Measurements from ENCODE around the gene TRPC1.
"Not testable (repeated sequence)": the region's sequence is repeated elsewhere in the genome, so short reads cannot be mapped to it uniquely, and the experiment has no call there.

Gene TRPC1

DNA sequence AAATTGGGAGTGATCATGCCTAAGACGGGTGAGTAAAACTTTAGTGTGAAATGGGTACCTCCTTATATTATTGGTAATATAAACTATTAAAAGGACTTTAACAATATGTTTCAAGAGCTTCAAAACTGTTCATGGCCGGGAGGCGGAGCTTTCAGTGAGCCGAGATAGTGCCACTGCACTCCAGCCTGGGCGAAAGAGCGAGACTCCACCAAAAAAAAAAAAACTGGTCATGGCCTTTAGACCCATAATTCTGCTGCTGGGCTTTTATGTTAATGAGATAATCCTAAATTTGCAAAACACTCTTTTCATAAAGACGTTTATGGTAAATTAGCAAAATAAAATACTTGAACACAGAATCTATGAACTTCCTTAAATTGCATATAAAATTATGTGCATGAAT is 22.8 kb downstream of the TRPC1 start:
- DNase-seq (ENCODE audit: insufficient read length, low spot score) = no peak
- TF ChIP-seq SPI1 (IDR thresholded peaks at IDR 0.05; ENCODE audit: low read depth, low read length) (no peak), TAF1 (IDR thresholded peaks at IDR 0.05; ENCODE audit: low read depth, low read length) (no peak), POU2F2 (IDR thresholded peaks at IDR 0.05; ENCODE audit: low read depth, low read length) (no peak), POLR2A (IDR thresholded peaks at IDR 0.05; ENCODE audit: low read depth, low read length) (no peak), PAX5 (IDR thresholded peaks at IDR 0.05; ENCODE audit: insufficient read depth, low read length, severe bottlenecking) (no peak), POLR2AphosphoS5 (IDR thresholded peaks at IDR 0.05; ENCODE audit: low read depth, low read length) (no peak)
- no peak for FAIRE-seq

DNA sequence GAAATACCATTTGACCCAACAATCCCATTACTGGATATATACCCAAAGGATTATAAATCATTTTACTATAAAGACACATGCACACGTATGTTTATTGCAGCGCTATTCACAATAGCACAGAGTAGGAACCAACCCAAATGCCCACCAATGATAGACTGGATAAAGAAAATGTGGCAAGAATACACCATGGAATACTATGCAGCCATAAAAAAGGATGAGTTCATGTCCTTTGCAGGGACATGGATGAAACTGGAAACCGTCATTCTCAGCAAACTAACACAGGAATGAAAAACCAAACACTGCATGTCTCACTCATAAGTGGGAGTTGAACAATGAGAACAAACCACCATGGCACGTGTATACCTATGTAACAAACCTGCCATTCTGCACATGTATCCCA is 26.7 kb downstream of the TRPC1 start:
- not testable (repeated sequence) for DNase-seq (ENCODE audit: insufficient read length, low spot score); FAIRE-seq

DNA sequence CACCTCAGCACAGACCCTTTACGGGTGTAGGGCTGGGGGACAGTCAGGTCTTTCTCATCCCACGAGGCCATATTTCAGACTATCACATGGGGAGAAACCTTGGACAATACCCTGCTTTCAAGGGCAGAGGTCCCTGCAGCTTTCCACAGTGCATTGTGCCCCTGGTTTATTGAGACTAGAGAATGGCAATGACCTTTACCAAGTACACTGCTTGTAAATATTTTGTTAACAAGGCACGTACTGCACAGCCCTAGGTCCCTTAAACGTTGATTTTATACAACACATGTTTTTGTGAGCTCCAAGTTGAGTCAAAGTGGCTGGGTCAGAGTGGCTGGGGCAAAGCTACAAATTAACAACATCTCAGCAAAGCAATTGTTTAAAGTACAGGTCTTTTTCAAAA is 28.8 kb downstream of the TRPC1 start:
- FAIRE-seq; DNase-seq (ENCODE audit: insufficient read length, low spot score): not testable (repeated sequence)

DNA sequence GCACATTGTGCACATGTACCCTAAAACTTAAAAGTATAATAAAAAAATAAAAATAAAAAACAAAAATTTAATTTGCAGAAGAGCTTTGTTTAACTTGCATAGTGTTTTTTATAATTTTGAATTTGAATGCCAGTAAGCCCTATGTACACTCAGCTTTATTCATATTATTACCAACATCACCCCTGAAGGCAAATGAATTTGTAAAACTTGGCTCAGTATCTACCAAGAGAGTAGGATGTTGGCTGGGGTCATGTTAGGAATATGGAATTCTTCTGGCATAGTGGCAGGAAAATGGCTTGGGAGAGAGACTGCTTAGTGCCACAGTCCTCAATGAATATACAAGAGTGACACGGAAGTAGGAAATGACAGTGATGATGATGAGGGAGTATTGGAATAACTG is 30.7 kb downstream of the TRPC1 start:
- FAIRE-seq (no peak), DNase-seq (ENCODE audit: insufficient read length, low spot score) (no peak)
- TF ChIP-seq POLR2AphosphoS5 (IDR thresholded peaks at IDR 0.05; ENCODE audit: low read depth, low read length) (no peak), PAX5 (IDR thresholded peaks at IDR 0.05; ENCODE audit: insufficient read depth, low read length, severe bottlenecking) (no peak), TAF1 (IDR thresholded peaks at IDR 0.05; ENCODE audit: low read depth, low read length) (no peak), POLR2A (IDR thresholded peaks at IDR 0.05; ENCODE audit: low read depth, low read length) (no peak), SPI1 (IDR thresholded peaks at IDR 0.05; ENCODE audit: low read depth, low read length) (no peak), POU2F2 (IDR thresholded peaks at IDR 0.05; ENCODE audit: low read depth, low read length) (no peak)

DNA sequence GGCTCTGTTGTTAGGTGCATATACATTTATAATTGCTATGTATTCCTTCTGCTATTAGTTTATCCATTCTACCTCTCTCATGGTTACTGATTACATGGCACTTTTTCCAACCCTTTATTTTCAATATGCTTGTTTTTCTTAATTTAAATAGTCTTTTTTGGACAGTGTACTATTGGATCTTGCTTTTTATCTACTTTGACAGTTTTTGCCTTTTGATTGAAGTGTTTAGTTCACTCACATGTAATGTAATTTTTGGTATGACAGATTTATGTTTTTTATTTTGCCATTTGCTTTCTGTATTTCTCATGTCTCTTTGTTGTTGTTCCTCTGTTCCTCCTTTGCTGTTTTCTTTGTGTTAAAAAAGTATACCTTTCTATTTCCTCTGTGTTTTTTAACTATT is 44.5 kb downstream of the TRPC1 start:
- FAIRE-seq (no peak), DNase-seq (ENCODE audit: insufficient read length, low spot score) (no peak)
- TF ChIP-seq SPI1 (IDR thresholded peaks at IDR 0.05; ENCODE audit: low read depth, low read length) = no peak
- no peak for TF ChIP-seq TAF1 (IDR thresholded peaks at IDR 0.05; ENCODE audit: low read depth, low read length)
- TF ChIP-seq PAX5 (IDR thresholded peaks at IDR 0.05; ENCODE audit: insufficient read depth, low read length, severe bottlenecking) = no peak
- no peak for TF ChIP-seq POU2F2 (IDR thresholded peaks at IDR 0.05; ENCODE audit: low read depth, low read length)
- no peak for TF ChIP-seq POLR2A (IDR thresholded peaks at IDR 0.05; ENCODE audit: low read depth, low read length)
- no peak for TF ChIP-seq POLR2AphosphoS5 (IDR thresholded peaks at IDR 0.05; ENCODE audit: low read depth, low read length)

DNA sequence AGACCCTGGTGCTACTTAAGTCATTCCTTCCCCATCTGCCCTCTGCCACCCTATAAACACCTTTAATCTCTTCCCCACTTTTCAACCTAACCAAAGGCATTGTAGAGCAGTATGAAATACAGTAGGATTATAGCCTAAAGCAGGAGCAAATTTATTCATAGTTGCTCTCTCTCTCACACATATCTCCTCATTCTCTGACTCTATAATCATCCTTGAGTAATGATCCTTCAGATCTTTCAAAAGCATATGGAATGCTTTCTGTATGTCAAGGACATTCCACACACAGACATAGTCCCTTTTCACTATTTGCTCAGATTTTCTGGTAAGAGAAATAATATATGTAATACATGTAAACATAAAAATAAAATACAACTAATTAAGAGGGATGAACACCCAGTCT is 54.1 kb downstream of the TRPC1 start:
- no peak for DNase-seq (ENCODE audit: insufficient read length, low spot score)
- FAIRE-seq = no peak
- TF ChIP-seq TAF1 (IDR thresholded peaks at IDR 0.05; ENCODE audit: low read depth, low read length) (no peak), SPI1 (IDR thresholded peaks at IDR 0.05; ENCODE audit: low read depth, low read length) (no peak), POLR2AphosphoS5 (IDR thresholded peaks at IDR 0.05; ENCODE audit: low read depth, low read length) (no peak), POU2F2 (IDR thresholded peaks at IDR 0.05; ENCODE audit: low read depth, low read length) (no peak), POLR2A (IDR thresholded peaks at IDR 0.05; ENCODE audit: low read depth, low read length) (no peak), PAX5 (IDR thresholded peaks at IDR 0.05; ENCODE audit: insufficient read depth, low read length, severe bottlenecking) (no peak)

DNA sequence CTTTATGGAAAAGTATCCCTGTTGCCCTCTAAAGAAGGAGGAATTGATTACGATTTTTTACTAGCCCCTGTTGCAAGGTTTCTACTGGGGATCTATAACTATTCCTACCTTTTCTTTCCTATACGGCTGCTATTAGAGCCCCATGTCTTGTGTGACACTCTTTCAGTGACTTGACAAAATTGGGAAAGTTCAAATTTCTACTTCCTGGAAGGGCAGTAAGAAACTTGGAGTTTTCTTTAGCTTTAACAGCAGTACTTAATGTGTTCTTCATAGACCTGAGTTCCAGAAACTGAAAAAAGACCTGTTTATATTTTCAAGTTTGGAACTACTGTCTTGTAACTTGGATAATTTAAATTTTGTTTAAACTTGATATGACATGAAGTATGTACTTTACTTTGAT is 54.7 kb downstream of the TRPC1 start:
- no peak for TF ChIP-seq TAF1 (IDR thresholded peaks at IDR 0.05; ENCODE audit: low read depth, low read length)
- no peak for TF ChIP-seq SPI1 (IDR thresholded peaks at IDR 0.05; ENCODE audit: low read depth, low read length)
- TF ChIP-seq POU2F2 (IDR thresholded peaks at IDR 0.05; ENCODE audit: low read depth, low read length) = no peak
- TF ChIP-seq POLR2A (IDR thresholded peaks at IDR 0.05; ENCODE audit: low read depth, low read length) = no peak
- TF ChIP-seq PAX5 (IDR thresholded peaks at IDR 0.05; ENCODE audit: insufficient read depth, low read length, severe bottlenecking) = no peak
- TF ChIP-seq POLR2AphosphoS5 (IDR thresholded peaks at IDR 0.05; ENCODE audit: low read depth, low read length) = no peak
- DNase-seq (ENCODE audit: insufficient read length, low spot score) = no peak
- no peak for FAIRE-seq

DNA sequence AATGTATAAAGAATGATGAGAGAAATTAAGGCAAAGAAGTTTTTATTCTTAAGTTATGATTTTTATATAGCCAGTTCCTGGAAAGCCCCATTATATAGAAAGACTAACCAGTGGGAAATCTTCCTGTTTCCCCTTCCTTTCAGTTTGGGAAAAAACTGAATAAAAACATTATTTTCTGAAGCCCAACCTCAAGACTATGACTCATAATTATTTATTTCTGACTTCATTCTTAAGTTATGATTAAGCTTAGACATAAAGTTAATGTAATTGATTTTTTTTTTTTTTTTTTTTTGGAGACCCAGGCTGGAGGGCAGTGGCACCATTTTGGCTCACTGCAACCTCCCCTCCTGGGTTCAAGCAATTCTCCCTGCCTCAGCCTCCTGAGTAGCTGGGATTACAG is 55.8 kb downstream of the TRPC1 start:
- FAIRE-seq (no peak), DNase-seq (ENCODE audit: insufficient read length, low spot score) (no peak)
- TF ChIP-seq PAX5 (IDR thresholded peaks at IDR 0.05; ENCODE audit: insufficient read depth, low read length, severe bottlenecking) (no peak), TAF1 (IDR thresholded peaks at IDR 0.05; ENCODE audit: low read depth, low read length) (no peak), POLR2A (IDR thresholded peaks at IDR 0.05; ENCODE audit: low read depth, low read length) (no peak)

DNA sequence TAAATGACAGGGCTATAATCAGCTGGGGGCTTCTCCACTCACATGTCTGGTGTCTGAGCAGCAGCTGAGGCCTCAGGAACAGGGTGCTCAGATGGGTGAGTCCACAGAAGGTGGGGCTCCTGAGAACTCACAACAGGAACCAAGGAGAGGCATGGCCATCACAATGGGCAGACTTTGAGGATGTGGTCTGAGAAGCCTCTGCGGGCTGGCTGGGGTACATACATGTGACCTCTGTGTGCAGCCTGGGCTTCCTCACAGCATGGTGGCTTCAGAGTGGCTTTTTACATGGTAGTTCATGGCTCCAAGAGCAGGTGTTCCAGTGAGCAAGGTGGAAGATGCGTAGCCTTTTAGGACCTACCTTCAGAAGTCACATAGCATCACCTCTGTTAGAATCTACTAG is 58.8 kb downstream of the TRPC1 start:
- FAIRE-seq (no peak), DNase-seq (ENCODE audit: insufficient read length, low spot score) (no peak)
- no peak for TF ChIP-seq POU2F2 (IDR thresholded peaks at IDR 0.05; ENCODE audit: low read depth, low read length)

DNA sequence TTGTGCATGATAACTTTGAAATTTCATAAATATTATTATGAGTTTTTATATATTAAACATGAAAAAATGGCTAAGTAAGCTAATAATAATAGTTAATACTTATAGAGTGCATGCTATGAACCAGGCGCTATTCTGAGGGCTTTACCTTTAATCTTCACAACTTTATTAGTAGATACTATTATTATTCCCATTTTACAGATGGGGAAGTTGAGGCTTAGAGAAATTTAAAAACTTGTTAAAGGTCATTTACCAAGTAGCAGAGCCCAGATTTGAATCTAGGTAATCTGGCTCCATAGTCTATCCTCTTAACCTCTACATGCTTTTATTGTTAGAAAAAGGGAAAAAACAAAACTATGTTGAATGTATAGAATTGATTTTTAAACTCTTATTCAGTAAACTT is 60.4 kb downstream of the TRPC1 start:
- TF ChIP-seq SPI1 (IDR thresholded peaks at IDR 0.05; ENCODE audit: low read depth, low read length) (no peak), POLR2A (IDR thresholded peaks at IDR 0.05; ENCODE audit: low read depth, low read length) (no peak), POU2F2 (IDR thresholded peaks at IDR 0.05; ENCODE audit: low read depth, low read length) (no peak), PAX5 (IDR thresholded peaks at IDR 0.05; ENCODE audit: insufficient read depth, low read length, severe bottlenecking) (no peak), TAF1 (IDR thresholded peaks at IDR 0.05; ENCODE audit: low read depth, low read length) (no peak), POLR2AphosphoS5 (IDR thresholded peaks at IDR 0.05; ENCODE audit: low read depth, low read length) (no peak)
- FAIRE-seq = no peak
- no peak for DNase-seq (ENCODE audit: insufficient read length, low spot score)

DNA sequence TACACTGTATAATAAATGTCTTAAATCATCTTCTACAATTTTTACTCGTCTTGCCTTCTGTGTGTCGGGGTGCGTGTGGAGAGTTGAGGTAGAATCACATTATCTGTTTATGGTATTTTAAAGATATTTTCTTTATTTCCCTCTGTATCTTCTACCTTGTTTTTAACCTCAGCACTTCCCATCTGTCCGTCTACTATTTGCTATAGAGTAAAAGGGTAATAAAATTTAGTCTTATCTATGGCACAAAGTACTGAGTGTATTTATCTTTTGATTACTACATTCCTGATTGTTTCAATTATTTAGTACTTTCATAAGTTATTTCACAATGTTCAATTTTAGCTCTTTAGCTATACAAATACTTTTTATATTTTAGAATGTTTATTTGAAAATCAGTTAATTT is 62.2 kb downstream of the TRPC1 start:
- TF ChIP-seq SPI1 (IDR thresholded peaks at IDR 0.05; ENCODE audit: low read depth, low read length) = no peak
- no peak for TF ChIP-seq POU2F2 (IDR thresholded peaks at IDR 0.05; ENCODE audit: low read depth, low read length)
- TF ChIP-seq PAX5 (IDR thresholded peaks at IDR 0.05; ENCODE audit: insufficient read depth, low read length, severe bottlenecking) = no peak
- TF ChIP-seq POLR2A (IDR thresholded peaks at IDR 0.05; ENCODE audit: low read depth, low read length) = no peak
- no peak for TF ChIP-seq TAF1 (IDR thresholded peaks at IDR 0.05; ENCODE audit: low read depth, low read length)
- TF ChIP-seq POLR2AphosphoS5 (IDR thresholded peaks at IDR 0.05; ENCODE audit: low read depth, low read length) = no peak
- DNase-seq (ENCODE audit: insufficient read length, low spot score) (no peak), FAIRE-seq (no peak)

All from GM12891 (cell line).